ENCODE results near the gene LIN37.
A peak's percentile ranks its signal among the peaks of the same experiment; 100 is the strongest.
"Not testable (repeated sequence)": the region's sequence is repeated elsewhere in the genome, so short reads cannot be mapped to it uniquely, and the experiment has no call there.

Gene LIN37

DNA sequence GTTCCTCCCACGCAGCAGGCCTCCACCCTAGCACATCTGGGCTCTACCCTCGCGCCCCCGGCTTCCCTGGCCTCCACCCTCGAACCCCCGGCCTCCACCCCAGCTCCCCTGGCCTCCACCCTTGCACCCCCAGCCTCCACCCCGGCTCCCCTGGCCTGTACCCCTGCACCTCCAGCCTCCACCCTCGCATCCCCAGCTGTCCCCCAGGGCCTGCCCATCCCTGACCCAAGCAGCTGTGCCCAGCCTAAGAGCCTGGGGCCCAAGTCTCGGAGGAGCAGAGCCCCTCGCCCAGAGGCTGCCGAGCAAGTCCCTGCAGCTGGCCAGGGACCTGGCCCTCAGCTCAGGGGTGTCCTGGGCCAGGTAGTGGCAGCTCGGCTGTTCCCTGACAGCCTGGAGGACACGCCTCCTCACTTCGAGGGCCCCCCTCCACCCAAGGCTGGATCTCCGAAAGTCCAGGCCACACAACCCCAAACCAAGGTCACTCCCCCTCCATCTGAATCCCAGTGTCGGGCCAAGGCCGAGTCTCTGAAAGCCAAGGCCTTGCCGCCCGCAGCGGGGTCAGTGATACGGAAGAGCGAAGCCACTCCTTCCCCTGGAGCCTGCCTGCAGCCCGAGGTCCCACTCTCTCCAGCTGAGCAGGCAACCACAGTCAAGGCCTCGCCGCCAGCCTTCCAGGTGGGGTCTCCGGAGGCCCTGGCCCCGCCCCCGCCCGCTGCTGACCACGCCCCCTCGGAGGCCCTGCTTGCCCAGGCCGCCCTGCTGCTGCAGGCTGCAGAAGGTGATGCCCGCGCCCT is 19.1 kb downstream of the LIN37 start:
- TF ChIP-seq, protein P1, sequence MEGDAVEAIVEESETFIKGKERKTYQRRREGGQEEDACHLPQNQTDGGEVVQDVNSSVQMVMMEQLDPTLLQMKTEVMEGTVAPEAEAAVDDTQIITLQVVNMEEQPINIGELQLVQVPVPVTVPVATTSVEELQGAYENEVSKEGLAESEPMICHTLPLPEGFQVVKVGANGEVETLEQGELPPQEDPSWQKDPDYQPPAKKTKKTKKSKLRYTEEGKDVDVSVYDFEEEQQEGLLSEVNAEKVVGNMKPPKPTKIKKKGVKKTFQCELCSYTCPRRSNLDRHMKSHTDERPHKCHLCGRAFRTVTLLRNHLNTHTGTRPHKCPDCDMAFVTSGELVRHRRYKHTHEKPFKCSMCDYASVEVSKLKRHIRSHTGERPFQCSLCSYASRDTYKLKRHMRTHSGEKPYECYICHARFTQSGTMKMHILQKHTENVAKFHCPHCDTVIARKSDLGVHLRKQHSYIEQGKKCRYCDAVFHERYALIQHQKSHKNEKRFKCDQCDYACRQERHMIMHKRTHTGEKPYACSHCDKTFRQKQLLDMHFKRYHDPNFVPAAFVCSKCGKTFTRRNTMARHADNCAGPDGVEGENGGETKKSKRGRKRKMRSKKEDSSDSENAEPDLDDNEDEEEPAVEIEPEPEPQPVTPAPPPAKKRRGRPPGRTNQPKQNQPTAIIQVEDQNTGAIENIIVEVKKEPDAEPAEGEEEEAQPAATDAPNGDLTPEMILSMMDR (conservative IDR thresholded peaks at IDR 0.05) = no peak
- H3K27ac ChIP-seq = no peak overlapping the region

DNA sequence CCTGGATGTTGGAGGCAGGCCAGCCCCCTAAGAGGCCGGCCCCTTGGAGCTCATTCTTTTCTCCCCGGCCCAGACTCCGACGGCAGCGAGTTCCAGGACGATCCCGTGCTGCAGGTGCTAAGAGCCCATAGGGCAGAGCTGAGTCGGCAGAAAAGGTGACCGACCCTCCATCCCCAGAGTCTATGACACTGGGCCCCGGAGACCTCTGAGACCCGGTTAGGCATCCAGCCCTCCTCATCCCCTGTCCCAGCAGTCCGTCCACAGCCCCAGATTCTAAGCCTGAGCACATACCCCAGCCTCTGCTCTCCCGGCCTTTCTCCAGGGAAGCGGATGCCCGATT is 19.7 kb downstream of the LIN37 start:
- no peak overlapping the region for H3K27ac ChIP-seq
- TF ChIP-seq, protein P1 (conservative IDR thresholded peaks at IDR 0.05) = no peak

DNA sequence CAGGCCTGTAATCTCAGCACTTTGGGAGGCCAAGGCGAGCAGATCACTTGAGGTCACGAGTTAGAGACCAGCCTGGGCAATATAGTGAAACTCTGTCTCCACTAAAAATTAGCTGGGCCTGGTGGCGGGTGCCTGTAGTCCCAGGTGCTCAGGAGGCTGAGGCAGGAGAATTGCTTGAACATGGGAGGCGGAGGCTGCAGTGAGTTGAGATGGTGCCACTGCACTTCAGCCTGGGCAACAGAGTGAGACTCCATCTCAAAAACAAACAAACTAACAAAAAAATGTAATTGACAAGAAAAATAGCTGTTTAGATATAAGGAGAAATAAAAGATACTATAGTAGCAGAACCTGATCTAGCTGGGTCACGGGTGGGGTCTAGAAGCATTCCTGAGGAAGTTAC is 24.0 kb downstream of the LIN37 start:
- not testable (repeated sequence) for H3K27ac ChIP-seq

DNA sequence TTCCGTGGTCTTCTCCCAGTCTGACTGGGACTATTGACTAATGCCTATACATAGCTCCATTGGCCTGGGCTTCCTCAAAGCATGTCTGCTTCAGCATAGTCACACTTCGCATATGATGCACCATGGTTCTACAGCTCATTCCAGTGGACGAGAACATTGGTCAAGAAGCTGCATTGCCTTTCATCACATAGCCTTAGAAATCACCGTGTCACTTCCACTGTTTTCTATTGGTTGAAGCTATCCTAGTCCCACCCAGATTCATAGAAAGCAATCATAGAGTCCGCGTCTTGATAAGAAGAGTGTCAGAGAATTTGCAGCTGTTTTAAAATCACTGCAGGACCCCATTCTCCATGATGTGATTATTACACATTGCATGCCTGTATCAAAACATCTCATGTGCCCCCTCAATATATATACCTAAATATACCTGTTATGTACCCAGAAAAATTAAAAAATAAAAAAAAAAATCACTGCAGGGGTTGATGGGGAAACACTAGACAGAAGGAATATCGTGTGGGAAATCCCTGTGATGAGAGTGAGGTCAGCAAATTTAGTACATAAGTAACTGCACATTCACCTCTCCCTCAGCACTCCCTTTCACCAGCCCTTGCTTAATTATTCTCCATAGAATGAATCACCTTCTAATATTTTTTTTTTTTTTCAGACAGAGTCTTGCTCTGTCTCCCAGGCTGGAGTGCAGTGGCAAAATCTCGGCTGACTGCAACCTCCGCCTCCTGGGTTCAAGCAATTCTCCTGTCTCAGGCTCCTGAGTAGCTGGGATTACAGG is 24.8 kb downstream of the LIN37 start:
- TF ChIP-seq, protein P1 (conservative IDR thresholded peaks at IDR 0.05) = no peak
- H3K27ac ChIP-seq = no peak overlapping the region

DNA sequence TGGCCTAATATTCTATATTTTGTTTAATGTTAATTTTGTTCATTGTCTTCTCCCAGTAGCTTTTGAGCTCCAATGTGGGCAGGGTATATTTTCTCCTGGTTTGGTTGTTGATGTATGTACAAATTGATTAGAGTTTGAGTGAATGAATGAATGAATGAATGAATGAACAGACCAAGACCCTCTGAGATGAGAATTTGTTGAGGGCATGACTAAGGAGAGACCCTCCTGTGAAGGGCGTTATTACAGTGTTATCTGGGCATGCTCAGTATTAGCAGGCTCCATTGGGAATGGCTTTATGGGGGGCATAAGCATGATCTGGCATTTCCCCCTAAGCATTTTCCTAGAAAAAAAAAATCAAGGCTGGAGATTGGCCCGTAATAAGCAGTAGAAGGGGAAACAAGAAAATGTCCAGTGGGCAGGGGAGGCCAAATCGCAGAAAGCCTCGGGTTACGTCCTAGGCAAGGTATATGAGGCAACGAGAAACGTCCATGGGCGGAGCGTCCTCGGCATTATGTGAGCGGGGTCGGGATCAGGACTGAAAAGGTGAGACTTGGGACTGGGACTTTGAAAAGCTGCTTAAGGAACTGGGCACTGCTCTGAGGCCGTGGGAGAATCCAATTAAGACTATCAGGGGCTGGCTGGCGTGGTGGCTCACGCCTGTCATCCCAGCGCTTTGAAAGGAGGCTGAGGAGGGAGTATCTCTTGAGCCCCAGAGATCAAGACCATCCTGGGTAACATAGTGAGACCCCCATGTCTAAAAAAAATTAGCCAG is 26.1 kb downstream of the LIN37 start:
- H3K27ac ChIP-seq = no peak overlapping the region; the same call in 1 of the 2 replicates
- TF ChIP-seq, protein P1 (conservative IDR thresholded peaks at IDR 0.05) = no peak

DNA sequence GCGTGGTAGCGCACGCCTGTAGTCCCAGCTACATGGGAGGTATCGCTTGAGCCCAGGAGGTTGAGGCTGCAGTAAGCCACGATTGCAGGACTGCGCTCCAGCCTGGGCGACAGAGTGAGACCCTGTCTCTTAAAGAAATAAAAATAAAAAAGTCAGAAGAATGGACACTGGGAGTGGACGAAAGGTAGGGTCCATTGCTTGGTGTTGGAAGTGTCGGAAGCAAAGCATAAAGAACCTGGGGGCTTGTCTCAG is 26.6 kb downstream of the LIN37 start:
- TF ChIP-seq, protein P1 (conservative IDR thresholded peaks at IDR 0.05) = no peak
- H3K27ac ChIP-seq = peak overlapping the region; percentile 66; the same call in 1 of the 2 replicates

DNA sequence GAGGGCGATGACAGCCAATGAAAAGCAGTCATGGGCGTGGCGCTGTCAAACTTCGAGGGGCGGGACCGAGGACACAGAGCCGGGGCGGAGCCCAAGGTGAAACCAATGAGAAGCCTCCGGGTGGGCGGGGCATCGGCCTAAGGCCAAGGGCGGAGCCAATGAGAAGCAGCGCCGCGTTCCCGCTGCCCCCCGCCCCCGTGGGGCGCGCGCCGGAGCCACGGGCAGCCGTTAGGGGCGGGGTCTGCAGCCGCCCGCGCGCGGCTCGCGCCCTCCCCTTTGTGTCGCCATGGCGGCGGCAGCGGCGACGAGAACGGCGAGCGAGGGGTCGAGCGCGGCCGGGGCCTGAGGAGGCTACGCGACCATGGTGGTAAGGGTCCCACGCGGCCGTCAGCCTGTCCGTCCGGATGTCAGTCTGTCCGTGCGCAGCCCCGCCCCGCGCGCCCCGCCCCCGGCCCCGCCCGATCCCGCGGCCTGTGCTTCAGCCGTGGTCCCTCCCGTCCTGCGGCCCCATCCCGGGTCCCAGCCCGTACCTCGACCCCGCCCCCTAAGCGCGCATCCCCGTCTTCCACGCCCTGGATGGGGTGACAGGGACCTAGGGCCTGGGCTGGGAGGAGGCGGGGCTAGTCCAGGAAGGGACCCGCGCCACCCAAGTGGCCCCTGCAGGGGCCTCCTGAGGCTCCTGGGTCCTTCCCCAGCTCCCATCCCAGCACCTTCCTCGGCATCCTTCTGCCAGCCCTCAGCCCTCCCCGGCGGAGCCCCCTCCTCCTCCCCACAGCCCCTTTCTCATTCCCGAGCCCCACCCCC is 27.1 kb downstream of the LIN37 start, which contains the start of gene ARHGAP33:
Gene ARHGAP33 (plus strand): TSS at position 267 of the 804 bp plus-strand sequence. CDS start 95 bp downstream, at position 362.
- TF ChIP-seq, protein P1 (conservative IDR thresholded peaks at IDR 0.05) = no peak
- peak within 1 kb of the TSS; percentile 66; the same call in 1 of the 2 replicates for H3K27ac ChIP-seq

Measured in VCaP (cell line).